SK-N-MC (cell line): ENCODE measurements around the gene MAGI2.

Experiments used
- EZH2 ChIP-seq: fragments of 200-600 bp; sonication (generic); IDR thresholded peaks from one replicate; pipeline ENCODE4 v1.6.1; 2017; ENCODE audit warnings: antibody characterized with exemption
- FOXP2 ChIP-seq: optimal IDR thresholded peaks from 2 replicates; pipeline ENCODE3; 2011; ENCODE audit warnings: mild to moderate bottlenecking, moderate library complexity; ENCODE audit not compliant: insufficient read depth; ENCODE audit errors: extremely low read length, control extremely low read depth
- POLR2AphosphoS5 ChIP-seq: IDR thresholded peaks from 2 replicates; pipeline ENCODE4 v1.6.1; 2012; ENCODE audit warnings: mild to moderate bottlenecking, low read depth, low read length, borderline replicate concordance

DNA sequence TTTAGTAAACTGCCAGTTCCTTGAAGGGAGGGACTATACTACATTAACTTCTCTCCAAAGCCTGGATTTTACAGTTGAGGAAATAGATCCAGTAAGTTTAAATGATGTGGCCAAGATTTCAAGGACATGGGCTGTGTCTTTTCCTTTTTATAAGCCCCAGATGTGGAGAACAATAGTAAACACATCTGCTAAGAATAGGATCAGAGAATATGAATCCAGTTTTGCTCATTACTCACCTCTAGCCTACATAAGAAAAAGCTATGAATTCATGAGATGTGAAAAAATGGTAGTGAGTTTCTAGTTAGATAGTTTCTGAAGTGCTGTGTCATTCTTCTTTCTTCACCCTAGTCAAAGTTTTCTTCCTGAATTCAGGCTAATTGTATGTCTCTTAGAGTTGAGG, 38.6 kb downstream of the MAGI2 start:
- TF ChIP-seq POLR2AphosphoS5 (no peak), EZH2 (no peak), FOXP2 (no peak)
